Cardiac septum (tissue), 1 donor: Measurements from ENCODE around the gene VSIG10L2. TPM values are rescaled to one million over a fixed set of nuclear protein-coding genes. Genes with fewer than 3 reads are reported as not detected.
"Not testable (repeated sequence)": the region's sequence is repeated elsewhere in the genome, so short reads cannot be mapped to it uniquely, and the experiment has no call there.

ENCODE experiments used
- DNase-seq: peaks from one replicate; pipeline ENCODE4 v3.0.0-alpha.2; 2020; ENCODE audit warnings: low spot score
- intact Hi-C: fragments of 100-400 bp; cut with DNase I; formaldehyde crosslinking; loops from one replicate; pipeline ENCODE4 v1.14.0; 2022
- total RNA-seq: library from RNA; stranded (reverse); fragmentation: NEBNext Ultra II Directional; extraction: Animal tissue kit (Norgen Biotek cat#: 25700); gene quantifications from one replicate; pipeline ENCODE4 v1.2.1, GENCODE V29; 2021
- donor health status: DM: no; HTN: no; CAD: no.

Gene VSIG10L2
- total RNA-seq, 1 donor from 2014 or later, result not detected

- DNase-seq, result not testable (repeated sequence)
Measured at GRCh38 chr11:125985956-125986355, 40.1 kb downstream of the VSIG10L2 start.

GRCh38 chr11:125987066-125987641 lies 41.3 kb downstream of the VSIG10L2 start:
- DNase-seq, result no peak
- intact Hi-C loops, result no loop called here

More at GRCh38 chr11:125985956-125986355, 40.1 kb downstream of the VSIG10L2 start:
- intact Hi-C loops, result not testable (repeated sequence)

- DNase-seq, result no peak
- intact Hi-C loops, result no loop called here
Measured at GRCh38 chr11:125990244-125990643, 44.4 kb downstream of the VSIG10L2 start.

- intact Hi-C loops, result no loop called here
- DNase-seq, result no peak
Measured at GRCh38 chr11:125992893-125993292, 47.0 kb downstream of the VSIG10L2 start.

DNA sequence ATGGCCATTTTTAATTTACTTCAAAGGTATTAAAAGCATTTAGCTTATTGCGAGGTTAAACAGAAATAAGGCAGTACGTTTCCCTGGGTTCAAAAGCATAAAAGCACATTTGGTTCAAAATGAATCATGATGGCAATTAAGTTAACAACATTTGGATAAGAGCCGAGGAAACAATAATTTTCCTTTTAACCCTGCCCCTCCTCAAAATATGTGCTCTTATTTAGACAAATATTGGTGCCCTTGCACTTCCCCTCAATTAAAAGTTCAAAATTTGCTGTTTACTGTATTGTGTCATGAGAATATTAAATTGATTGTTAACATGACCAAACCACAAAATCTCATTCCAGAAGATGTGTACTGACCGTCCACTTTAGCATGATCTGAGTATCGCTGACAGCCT lies 48.7 kb downstream of the VSIG10L2 start:
- no peak for DNase-seq
- intact Hi-C loops, result no loop called here

- DNase-seq, result no peak
- intact Hi-C loops, result no loop called here
Measured at GRCh38 chr11:125995313-125995712, 49.5 kb downstream of the VSIG10L2 start.

DNA sequence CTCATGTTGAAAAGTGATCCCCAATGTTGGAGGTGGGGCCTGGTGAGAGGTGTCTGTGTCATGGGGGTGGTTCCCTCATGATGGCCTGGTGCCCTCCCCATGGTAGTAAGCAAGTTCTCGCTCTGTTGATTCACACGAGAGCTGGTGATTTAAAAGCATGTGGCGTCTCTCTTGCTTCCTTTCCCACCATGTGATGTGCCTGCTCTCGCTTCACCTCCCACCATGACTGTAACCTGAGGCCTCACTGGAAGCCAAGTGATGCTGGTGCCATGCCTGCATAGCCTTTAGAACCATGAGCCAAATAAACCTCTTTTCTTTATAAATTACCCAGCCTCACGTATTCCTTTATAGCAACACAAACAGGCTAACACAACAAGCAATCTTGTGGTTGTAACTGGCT lies 52.4 kb downstream of the VSIG10L2 start:
- intact Hi-C loops, result no loop called here
- DNase-seq, result no peak

DNA sequence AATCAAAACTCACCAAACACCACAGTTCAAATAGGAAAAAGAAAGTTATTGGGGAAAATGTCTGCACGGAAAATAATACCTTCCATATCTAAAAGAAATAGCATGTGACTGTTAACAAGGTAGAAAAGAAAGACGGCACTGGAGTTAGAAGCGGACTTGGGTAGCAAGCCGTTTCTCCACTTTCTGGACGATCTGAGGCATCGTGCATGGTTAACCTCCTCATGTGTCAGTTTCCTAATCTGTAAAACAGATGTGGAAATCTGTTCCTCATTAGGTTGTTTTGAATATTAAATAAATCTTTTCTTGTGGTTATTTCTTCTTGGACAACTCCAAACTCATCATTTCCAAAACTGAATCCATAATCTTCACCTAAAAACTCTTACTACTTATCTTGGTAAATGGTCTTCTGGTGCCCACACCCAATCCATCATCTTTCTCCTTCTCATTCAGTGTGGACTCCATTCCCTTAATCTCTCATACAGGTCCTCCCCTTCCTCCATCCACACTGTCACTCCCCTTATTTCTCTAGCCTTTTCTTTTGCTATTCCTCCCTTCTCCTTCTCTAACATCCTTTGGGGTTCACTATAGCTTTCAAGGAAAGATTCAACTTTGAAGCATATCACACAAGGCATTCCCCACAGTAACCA lies 53.5 kb downstream of the VSIG10L2 start:
- DNase-seq, result no peak
- intact Hi-C loops, result no loop called here

- intact Hi-C loops, result no loop called here
- no peak for DNase-seq
Measured at GRCh38 chr11:126002181-126002580, 56.3 kb downstream of the VSIG10L2 start.

Other genes with a start within 250 kb of the VSIG10L2 start
- gene PATE1, start 199.8 kb upstream of the VSIG10L2 start, total RNA-seq, result not detected
- gene PATE2, start 167.2 kb upstream of the VSIG10L2 start, total RNA-seq, result not detected
- gene PATE3, start 157.9 kb upstream of the VSIG10L2 start, total RNA-seq, result not detected
- not detected for gene PATE4, start 112.7 kb upstream of the VSIG10L2 start, total RNA-seq
- 2.3 TPM for gene HYLS1, start 58.4 kb upstream of the VSIG10L2 start, total RNA-seq
- gene PUS3, start 42.8 kb upstream of the VSIG10L2 start, total RNA-seq, result 7.1 TPM
- gene DDX25, start 41.5 kb upstream of the VSIG10L2 start, total RNA-seq, result not detected
- gene CDON, start 116.8 kb downstream of the VSIG10L2 start, total RNA-seq, result 4.4 TPM